CD4-positive, alpha-beta T cell treated with Interferon gamma for 1 hour (primary cell): ENCODE results near the gene ANXA8.
"Not testable (repeated sequence)": the region's sequence is repeated elsewhere in the genome, so short reads cannot be mapped to it uniquely, and the experiment has no call there.

Source experiments
- DNase-seq: peaks from one replicate; pipeline ENCODE4 v3.0.0-alpha.2; 2020

ANXA8 gene

DNA sequence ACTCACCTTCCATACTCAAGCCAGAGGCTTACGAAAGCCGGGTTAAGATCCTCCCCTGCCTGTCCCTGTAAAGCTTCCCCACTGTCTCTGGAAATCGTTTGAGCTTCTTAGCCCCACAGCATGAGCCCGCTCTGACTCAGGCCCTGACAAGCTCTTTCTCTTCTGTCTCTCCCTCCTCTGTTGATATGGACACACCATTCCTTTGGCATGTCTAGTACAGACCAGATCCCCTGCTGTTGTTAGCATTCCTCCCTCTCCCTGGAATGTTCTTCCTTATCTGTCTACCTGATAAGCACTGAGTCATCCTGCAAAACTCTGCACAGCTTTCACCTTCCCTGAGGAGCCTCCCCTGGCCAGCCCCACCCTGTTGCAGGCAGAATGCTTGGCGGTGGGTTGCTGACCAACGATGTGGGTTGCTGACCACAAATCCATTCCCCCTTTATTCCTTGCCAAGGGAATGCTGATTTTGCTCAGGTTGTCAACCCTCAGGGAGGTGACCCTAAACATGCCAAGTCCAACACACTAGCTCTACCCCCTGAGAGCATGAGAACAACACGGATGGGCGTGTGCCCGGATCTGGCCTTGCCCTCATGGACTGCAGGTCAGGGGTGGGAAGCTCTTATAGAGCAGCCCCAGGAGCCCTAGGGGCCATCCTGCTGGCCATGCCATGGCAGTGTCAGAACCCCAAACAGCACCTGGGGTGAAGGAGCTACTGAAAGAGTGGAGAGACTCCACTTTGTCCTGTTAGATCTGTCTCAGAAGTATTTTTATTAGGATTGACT is 21.1 kb downstream of the ANXA8 start:
- not testable (repeated sequence) for DNase-seq

DNA sequence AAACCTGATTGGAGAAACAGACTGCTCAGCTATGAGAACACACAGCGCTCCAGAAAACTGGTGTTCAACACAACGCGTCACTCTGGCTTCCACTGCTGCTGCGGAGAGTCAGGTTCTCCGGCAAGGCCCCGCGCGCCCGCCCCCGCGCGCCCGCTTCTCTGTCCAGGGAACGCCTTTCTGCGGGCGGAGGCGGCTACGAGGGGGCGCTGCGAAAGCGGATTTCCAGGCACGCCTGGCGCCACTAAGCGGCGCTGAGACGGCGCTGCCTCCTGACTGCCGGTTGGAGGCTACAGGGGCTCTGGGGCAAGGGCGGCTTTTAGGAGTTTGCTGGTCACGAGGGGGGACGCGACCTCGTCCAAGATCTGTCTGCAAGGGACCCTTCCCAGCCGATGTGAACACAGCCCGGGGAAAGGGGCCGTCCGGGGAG is 22.6 kb downstream of the ANXA8 start:
- not testable (repeated sequence) for DNase-seq

DNA sequence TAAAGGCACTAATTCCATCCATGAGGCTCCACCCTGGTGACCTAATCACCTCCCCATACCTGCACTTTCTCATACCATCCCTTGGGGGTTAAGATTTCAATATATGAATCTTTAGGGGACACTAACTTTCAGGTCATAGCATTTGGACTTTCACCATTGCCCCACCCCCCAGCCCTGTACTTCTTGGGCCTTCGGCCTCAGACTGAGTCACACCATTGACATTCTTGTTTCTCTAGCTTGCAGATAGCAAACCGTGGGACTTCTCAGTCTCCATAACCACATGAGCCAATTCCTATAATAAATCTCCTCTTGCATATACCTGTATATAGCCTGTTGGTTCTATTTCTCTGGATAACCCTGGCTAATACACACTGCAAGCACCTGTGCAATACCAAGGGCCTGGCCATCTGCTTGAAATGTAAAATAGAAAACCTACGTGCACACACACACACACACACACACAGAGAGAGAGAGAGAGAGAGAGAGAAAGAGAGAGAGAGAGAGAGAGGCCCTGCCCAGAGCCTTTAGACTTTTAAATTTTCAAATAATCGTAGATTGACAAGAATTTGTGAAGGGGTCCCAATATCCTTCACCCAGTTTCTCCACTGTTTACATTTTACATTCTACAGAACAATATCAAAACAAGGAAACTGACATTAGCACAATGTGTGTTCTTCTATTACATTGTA is 25.3 kb downstream of the ANXA8 start:
- DNase-seq: no peak

DNA sequence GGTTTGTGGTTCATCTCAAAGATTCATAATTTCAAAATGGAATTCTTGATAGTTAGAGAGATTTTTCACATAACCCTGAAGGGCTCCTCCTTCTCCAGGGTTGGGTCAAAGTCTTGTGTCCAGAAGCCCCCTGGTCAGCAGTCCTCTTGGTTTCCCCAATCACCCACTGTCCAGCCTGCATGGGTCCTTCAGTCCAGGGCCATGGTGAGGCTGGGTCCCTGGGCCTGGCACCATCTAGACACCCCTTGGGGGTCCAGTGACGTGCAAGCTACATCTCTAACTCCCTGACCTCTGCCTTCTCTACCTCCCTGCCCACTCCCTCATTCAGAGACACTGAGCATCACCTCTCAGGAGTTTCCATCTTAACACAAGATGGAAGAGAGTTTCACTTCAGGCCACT is 26.1 kb downstream of the ANXA8 start:
- DNase-seq: no peak

DNA sequence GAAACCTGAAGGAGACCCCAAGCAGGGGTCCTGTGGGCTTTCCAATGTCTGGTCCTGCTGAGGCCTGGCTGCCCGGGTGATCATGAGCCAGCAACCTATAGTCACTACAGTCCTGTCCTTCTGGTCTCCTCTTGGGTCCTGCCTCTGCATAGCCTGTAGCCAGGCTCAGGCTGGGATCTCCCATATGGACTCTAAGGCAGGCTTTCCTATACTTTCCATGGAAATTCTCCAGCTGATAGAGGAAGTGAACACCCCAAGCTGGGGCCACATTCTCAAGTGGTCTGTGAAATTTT is 26.4 kb downstream of the ANXA8 start:
- DNase-seq: no peak

DNA sequence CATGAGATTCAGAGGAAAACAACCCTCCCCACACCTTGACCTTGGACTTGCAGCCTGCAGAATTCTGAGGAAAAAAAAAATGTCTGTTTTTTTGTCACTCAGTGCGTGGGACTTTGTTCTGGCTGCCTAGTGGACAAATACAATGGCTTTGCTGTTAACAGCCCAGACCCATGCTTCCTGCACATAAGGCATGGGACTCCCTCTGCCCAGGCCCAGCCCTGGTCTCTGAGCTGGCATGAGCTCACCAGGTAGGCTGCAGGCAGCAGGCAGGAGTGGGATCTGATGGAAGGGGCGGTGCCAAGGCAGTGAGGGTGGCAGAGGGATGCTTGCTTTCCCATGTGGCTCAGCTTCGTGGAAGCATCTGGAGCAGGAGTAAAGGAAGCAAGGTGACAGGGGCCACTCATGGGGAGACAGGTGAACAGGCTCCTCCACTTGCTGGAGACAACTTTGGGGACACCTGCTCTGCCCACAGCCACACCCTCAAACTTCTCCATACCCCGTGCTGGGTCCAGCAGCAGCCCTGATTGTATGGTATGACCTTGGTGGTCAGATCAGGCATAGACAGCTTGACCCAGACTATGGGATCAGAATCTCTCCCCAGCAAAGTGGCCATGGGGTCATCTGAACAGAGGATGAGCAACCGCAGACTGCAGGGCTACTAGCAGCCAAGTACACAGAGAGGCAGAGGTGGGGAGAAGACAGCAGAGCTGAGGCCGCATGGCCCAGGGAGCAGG is 27.0 kb downstream of the ANXA8 start:
- no peak for DNase-seq

DNA sequence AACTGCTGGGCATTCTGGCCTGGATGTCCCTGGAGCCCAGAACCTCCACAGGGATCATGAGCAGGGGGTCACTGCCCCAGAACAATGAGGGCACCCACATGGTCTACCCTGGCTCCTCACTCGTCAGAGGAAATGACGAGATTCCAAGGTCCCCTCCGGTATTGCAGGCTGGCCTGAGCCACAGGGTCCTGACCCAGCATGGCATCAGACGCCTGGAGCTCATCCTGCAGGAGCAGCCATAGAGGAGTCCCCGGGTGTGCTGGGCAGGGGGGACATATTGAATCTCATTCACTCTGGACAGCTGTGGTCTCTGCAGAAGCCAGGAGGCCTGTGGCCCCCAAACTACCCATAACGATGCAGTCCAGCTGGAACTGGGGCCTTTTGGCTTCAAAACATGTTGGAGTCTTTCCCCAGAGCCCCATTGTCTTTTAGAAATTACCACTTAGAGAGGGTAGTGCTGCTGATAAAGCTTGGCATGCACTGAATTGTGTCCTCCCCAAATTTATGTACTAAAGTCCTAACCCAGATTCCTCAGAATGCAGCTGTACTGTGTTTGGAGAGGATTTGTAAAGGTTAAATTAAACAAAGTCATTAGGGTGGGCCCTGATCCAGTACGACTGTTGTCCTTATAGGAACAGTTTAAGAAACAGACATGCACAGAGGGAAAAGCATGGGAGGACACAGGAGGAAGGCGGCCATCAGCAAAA is 27.7 kb downstream of the ANXA8 start:
- DNase-seq: no peak

DNA sequence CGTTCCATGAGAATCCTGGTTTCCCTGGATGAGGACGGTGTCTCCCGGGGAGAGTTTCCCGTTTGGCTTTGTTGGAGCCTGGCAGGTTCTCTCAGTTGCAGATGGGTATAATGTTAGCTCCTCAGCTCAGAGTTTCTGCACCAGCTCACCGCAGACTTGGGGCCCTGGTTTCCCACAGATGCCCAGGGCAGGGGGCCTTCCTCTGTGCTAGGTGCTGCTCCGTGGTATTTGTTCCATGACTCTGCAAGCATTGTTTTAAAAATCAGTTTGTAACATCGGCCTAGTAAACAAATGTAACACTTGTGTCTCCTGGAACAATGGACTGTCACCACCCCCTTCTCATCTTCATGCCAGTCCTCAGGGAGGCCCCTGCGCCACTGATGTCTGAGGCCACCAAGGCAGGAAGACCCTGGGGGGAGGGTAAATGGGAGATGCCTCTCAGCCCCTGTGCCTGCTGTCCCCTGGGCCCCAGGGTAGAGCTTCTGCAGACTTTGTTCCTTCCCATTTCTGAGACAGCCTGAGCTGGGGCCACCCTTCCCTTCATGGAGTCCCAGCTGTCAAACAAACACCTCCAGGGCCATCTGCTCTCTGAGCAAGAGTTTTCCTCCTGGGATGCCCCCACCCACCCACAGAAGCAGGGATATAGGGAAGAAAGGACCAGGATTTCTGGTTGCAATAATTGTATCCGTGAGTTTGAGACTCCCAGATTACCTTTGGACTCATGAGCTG is 28.4 kb downstream of the ANXA8 start:
- not testable (repeated sequence) for DNase-seq

DNA sequence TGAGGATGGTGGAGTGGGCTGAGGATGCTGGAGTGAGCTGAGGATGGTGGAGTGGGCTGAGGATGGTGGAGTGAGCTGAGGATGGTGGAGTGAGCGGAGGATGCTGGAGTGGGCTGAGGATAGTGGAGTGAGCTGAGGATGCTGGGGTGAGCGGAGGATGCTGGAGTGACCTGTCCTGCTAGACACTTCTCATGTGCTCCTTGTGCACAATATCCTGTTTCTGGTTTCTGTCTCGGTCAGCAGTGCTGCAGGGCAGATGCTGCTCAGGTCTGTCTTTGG is 29.2 kb downstream of the ANXA8 start:
- no peak for DNase-seq

DNA sequence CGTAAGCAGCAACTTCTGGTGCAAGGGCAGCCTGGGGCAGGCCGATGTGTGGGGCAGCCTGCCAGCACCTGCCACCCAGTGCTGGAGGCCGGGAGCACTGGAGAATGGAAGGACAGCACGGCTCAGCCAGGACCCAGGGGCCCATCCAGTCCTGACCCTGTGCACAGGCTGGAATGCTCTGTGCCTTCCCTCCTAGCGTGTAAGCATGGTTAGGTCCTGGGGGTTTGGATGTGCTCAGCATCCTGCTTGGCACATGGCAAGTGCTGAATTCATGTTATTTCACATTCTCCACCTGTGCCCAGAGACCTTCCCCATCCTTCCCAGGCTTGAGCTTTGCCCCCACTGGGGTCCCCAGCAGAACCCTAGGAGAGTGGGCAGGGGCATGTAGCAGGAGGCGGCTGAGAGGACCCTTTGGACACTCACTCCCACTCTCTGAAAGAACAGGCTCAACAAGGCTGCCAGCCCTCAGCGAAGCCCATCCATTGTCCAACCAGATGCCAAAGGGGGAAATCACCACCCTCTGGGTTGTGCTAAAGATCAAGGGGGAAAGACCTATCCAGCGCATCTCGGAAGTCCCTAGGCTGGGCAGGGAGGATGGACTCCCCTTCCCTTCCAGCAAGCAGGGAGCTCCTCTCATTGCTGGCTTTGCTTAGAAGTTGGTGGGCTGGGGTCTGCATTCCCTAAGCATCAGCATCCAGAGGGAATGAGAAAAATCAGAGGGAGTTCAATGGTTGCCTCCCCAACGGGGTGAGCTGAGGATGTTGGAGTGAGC is 29.7 kb downstream of the ANXA8 start:
- no peak for DNase-seq

DNA sequence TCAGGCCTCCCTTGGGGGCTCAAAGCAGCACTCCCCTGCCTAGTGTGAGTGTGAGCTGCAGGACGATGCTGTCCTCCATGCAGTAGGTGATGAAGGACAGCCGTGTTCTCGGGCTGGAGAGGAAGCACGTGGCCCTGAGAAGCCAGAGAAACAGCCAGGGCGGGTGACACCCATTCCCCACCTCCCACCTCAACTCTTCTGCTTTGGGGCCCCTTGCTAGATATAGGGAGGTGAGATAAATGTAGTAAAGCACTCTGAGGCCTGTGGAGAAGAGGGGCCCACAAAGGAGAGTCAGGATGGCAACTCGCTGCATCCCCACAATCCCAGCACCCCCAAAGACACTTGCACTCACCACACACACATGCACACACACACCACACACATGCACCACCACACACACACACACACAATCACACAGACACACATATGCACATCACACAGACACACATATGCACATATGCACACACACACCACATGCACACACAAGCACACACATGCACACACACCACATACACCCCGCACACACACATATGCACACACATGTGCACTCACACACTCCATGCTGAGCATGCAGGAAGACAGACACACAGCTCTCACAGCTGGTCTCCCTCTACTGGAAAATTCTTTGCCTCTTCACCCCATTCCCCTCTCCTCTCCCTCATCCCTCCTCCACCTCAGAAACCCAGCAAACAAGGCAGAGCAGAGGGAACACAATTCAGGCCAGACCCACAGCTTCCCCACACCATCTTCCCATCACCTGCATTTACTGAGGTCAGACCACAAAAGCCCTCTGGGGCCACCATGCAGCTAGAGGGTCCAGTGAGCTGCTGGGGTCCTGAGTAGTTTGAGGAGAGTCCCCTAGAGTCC is 30.5 kb downstream of the ANXA8 start:
- no peak for DNase-seq

DNA sequence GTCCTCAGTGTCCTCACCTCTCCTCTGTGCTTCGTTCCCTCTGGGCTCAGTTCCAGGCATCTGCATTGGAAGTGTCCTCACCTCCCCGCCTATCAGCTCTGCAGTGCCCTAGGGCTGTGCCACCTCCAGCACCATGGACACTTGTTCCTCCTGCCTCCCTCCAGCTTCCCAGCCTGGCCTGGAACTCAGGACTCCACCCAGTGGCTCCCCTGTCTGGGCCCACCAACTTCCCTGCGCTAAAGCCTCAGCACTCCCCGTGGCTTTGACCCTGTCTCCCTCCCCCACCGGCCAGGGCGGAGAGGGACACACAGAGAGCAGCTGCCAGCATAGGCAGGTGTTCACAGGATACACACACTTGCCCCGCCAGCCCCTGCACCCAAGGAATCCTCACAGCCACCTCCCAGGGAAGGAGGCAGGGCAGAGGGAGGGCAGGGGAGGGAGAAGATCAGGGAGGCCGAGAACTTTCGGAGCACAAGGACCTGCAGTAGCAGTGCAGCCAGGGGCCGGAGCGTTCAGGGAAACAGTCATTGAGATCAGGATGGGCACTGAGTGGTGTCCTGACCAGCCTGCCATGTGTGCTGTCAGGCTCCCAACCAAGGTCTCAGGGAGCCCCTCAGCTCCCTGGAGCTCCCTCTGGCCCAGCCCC is 31.3 kb downstream of the ANXA8 start:
- no peak for DNase-seq

DNA sequence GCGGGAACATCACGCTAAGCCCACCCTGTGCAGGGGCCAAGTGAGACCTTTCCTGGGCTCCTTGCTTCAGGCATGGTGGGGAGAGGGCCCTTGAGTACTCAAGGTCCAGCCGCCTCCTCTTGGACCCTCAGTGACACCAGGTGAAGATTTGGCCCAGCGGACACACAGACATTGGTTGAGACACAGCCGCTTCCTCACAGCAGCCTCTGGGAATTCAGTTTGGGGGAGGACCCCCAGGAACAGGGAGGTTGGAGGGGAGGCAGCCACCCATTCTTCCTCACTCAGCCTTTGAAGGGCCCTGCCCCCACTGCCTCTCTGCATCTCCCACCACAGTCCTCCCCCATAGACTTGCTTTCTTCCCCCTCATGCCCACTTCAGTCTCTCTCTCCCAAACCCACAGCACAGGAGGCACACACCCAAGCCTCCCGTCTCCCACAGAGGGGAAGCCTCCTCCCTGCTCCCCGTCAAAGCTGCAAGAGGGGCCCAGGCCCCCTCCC is 31.9 kb downstream of the ANXA8 start:
- DNase-seq: no peak

DNA sequence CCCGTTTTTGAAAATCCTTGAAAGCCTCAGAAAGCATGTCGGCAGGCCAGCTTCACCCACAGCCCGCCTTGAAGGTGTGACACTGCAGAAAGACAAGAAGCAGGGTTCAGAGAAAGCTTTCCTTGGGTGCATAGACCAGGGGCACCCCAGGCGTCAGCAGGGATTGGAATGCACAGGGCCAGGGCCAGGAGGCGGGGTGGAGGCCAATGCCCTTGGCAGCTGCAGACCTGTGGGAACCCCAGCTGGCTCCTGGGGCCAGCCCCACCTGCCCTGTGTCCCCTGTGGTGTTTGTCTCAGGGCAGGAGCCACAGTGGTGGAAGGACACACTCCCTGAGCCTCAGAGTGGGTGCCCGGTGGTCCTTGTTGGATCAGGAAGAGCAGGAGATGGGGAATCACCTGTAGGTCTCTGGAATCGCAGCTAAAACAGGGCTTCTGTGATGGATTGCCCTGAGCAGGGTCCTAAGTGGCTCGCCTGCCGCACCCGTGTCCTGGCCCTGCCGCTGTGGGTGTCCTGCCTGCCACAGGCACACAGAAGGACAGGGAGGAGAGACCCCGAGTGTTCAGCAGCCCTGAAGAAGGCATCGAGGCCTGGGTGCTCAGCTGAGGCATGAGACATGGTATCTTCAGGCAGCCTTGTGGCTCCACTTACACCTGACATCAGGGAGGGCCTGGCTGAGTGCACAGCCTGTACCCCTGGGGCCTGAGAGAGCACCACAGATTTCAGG is 32.5 kb downstream of the ANXA8 start:
- no peak for DNase-seq

DNA sequence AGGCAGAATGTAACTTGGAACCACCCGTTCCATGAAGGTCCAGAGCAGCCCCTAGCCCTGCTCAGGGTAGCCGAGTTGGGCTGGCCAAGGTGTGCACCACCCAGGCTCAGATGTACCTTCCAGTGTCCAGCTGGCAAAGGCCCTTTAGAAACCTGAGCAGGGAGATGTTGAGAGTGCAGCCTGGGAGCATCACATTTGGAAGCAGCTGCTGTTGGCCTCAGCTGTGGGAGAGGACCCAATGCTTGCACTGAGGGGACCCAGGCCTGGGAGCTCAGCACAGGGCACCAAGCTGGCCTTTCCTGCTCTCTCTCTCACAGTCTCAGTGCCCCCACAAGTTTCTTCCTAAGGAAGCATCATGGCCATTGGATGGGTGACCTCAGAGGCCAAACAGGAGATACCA is 33.5 kb downstream of the ANXA8 start:
- no peak for DNase-seq

DNA sequence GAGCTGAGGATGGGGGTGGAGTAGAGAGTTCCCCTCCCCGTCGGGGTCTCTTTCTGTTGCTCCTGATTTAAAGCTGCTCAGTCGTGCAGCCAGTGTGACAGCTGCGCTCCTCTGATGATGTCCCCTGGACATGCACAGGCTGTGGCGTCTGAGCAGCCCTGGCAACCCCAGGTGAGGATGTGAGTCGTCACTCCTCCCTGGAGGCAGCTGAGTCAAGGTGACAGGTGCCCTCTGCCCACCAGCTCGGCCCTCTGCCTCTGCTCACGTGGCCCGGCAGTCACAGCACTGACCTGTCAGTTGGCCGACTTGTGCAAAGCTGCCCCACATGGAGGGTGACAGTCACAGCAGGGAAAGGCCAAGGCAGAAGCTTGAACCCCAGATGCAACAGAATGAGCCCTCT is 33.9 kb downstream of the ANXA8 start:
- no peak for DNase-seq

DNA sequence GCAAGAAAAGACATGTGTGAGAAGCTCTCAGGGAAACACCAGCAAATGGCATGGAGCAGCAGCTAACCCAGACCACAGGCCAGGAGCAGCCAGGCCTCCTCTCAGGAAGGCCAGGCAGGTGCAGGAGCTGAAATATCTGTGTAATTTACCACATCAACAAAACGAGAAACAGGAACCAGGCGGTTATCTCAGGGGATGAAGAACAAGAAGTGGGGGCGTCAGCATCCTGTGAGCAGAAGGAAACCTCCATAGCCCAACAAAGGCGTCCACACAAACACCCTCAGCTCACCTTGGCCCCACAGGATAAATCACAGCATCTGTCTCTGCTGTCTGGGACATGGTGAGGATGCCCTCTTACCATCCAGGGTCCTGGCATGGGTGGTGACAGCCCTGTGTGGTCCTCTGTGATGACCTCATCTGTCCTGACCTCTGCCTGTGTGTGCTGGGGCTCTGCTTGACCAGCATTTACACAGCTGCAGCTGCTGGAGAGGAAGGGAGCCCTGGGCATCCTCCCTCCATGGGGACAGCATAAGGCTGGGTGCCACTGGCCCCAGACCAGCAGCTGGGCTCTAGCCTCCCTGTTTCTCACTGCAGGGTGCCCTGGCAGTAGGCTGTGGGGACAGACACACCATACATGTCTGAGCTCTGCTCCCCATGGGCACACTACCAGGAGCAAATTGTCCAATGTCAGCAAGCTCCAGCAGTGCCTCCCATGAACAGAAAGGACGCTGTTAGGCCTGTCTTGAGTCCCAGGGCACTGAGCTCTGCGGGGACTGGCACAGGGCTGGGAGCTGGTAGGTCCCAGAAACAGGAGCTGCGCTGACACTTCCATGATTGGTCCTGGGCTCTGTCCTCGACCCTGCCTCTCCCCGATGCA is 34.6 kb downstream of the ANXA8 start:
- no peak for DNase-seq

DNA sequence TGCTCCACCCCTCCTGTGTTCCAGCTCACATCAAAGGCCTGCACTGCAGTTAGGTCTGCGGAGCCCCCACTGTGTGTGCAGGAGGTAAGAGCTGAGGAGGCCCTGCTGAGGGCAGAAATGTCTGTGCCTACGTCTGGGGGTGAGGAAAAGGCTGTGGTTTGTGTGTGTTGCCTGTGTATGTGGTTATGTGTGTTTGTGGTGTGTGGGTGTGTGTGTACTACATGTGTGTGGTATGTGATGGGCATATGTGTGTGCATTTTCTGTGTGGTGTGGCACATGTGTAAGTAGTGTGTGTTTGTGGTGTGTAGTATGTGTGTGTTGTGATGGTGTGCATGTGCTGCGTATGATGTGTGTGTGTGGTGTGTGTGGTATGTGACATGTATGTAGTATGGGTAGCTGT is 36.2 kb downstream of the ANXA8 start:
- DNase-seq: no peak

DNA sequence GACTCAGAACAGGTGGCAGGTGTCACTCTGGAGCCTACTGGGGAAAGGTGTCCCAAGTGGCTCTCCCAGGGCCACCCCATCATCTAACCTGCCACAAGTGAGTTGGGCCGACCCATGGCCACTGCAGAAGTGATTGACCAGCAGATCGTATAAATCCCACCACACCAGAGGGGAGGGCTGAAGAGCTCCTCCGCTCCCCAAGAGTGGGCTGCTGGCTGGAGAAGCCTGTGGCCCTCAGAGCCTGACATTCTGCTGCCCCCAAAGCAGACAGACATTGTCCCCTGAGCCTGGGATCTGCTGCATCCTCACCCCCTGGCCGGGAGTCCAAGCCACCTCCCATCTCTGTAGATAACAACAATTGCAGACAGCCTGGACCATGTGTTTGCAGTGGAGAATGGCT is 36.7 kb downstream of the ANXA8 start:
- no peak for DNase-seq
